Panc1 (cell line): Measurements from ENCODE around the gene CEACAM5. TPM values are rescaled to one million over a fixed set of nuclear protein-coding genes. Genes with fewer than 3 reads are reported as not detected.

Source experiments
- ATAC-seq: fragments of 200-7000 bp; cut with Tn5 transposase; 2 replicates; pipeline ENCODE4 v1.9.1; 2020; ENCODE audit warnings: mild to moderate bottlenecking, moderate library complexity
- BruUV-seq: library from RNA; stranded (reverse); fragments of 400-500 nt; replicated peaks from 2 replicates; lab custom pipeline; 2021; lab: Mats Ljungman, UMichigan
- CTCF ChIA-PET: fragments of 300-600 bp; sonication (Branson Sonifier 250); formaldehyde crosslinking; loops from one replicate; lab custom pipeline; 2022; ENCODE audit warnings: antibody characterized with exemption; lab: Charles Lee
- POLR2A ChIA-PET: fragments of 300-600 bp; sonication (Branson Sonifier 250); formaldehyde crosslinking; loops from one replicate; lab custom pipeline; 2022; ENCODE audit warnings: antibody characterized with exemption; lab: Charles Lee
- DNase-seq: peaks from one replicate; pipeline ENCODE4 v3.0.0-alpha.2; 2010; ENCODE audit warnings: low read depth, low spot score
- H3K27ac ChIP-seq: 2 replicates; pipeline ENCODE4 v1.5.1; 2011; ENCODE audit warnings: mild to moderate bottlenecking, low read length, inconsistent platforms
- H3K27me3 ChIP-seq: fragments of 200-500 bp; sonication (Bioruptor generic); 2 replicates; pipeline ENCODE4 v1.6.0; 2014; ENCODE audit warnings: low read length, inconsistent platforms; ENCODE audit not compliant: control insufficient read depth, insufficient read depth
- H3K36me3 ChIP-seq: fragments of 200-500 bp; sonication (Bioruptor generic); 2 replicates; pipeline ENCODE4 v1.5.1; 2014; ENCODE audit warnings: inconsistent platforms, mild to moderate bottlenecking, low read length, moderate library complexity; ENCODE audit not compliant: control insufficient read depth, insufficient read depth
- H3K4me1 ChIP-seq: 2 replicates; pipeline ENCODE4 v1.5.1; 2011; ENCODE audit warnings: inconsistent platforms, mild to moderate bottlenecking, low read length, moderate library complexity; ENCODE audit not compliant: control insufficient read depth, insufficient read depth
- H3K4me3 ChIP-seq, 2 experiments: 2 replicates each; pipeline ENCODE4 v1.5.1; 2011 to 2012; ENCODE audit warnings: low read depth in 2 of 2, low read length in 2 of 2, mild to moderate bottlenecking in 2 of 2, inconsistent platforms in 1 of 2, moderate library complexity in 1 of 2
- H3K9me3 ChIP-seq: fragments of 200-500 bp; sonication (Bioruptor generic); 2 replicates; pipeline ENCODE4 v1.5.1; 2014; ENCODE audit warnings: low read depth, mild to moderate bottlenecking, inconsistent platforms, low read length, moderate library complexity; ENCODE audit not compliant: control insufficient read depth, insufficient read depth
- CTCF ChIP-seq: fragments of 450-650 bp; IDR thresholded peaks from 2 replicates; pipeline ENCODE4 v1.5.1; 2017; ENCODE audit warnings: mild to moderate bottlenecking
- POLR2AphosphoS5 ChIP-seq: IDR thresholded peaks from 2 replicates; pipeline ENCODE4 v1.6.1; 2012; ENCODE audit warnings: mild to moderate bottlenecking, low read depth, low read length, moderate library complexity
- REST ChIP-seq, 2 experiments: IDR thresholded peaks; 2 replicates each; pipeline ENCODE4 v1.6.1; 2011 to 2012; ENCODE audit warnings: low read depth in 2 of 2, control low read depth in 1 of 2, low read length in 1 of 2, mild to moderate bottlenecking in 1 of 2, moderate library complexity in 1 of 2; ENCODE audit not compliant: insufficient read depth in 1 of 2
- SIN3A ChIP-seq: IDR thresholded peaks from 2 replicates; pipeline ENCODE4 v1.6.1; 2012; ENCODE audit warnings: low read depth, mild to moderate bottlenecking, low read length, moderate library complexity, borderline replicate concordance; ENCODE audit not compliant: insufficient read depth
- TCF7L2 ChIP-seq: IDR thresholded peaks from 2 replicates; pipeline ENCODE4 v1.6.1; 2011; ENCODE audit warnings: mild to moderate bottlenecking, low read depth, low read length, inconsistent platforms
- in situ Hi-C: cut with HindIII; loops from 2 replicates; pipeline ENCODE4 v1.10.0; 2016; ENCODE audit warnings: low sequenced_read_pairs, low pct_unique_long_range_greater_than_20kb
- intact Hi-C: fragments of 100-400 bp; cut with micrococcal nuclease; formaldehyde crosslinking; loops from one replicate; pipeline ENCODE4 v1.10.0; 2022; ENCODE audit not compliant: unreplicated experiment
- total RNA-seq: library from RNA; stranded (reverse); gene quantifications from one replicate; pipeline ENCODE4 v1.2.1, GENCODE V29; 2021; ENCODE audit not compliant: unreplicated experiment

CEACAM5 gene
- total RNA-seq, 1 experiment from 2014 or later = 0.51 TPM

DNA sequence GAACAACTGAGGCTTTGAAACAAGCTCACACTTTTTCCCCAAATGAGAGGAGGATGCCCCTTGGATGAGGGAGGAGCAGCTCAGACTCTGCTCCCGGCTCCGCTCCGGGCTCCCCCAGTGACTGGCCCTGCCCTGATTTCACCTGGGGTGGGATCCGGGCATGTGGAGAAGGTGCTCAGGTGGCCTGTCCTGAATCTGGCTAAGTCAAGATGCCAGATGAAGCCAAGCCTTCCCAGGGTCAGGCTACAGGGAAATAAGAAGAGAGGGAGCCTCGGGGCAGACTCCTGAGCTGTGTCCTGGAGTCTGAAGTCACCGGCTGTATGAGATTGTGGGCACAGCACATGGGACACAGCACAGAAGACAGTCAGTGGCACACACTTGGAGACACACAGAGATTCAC is 10.3 kb downstream of the CEACAM5 start:
- H3K36me3 ChIP-seq = no peaks in the 10 kb centered on the region
- ATAC-seq = no peak
- no peaks in the 10 kb centered on the region for H3K9me3 ChIP-seq
- peaks cover 4% of the 10 kb centered on the region; the same call in 1 of the 2 replicates for H3K27me3 ChIP-seq
- no peak for DNase-seq
- TF ChIP-seq REST (IDR thresholded peaks at IDR 0.05; ENCODE audit: insufficient read depth in 1 of 2, low read depth in 2 of 2, low read length in 1 of 2) = no peak
- no peak for TF ChIP-seq POLR2AphosphoS5
- TF ChIP-seq SIN3A = no peak
- no peak for TF ChIP-seq TCF7L2
- no peak for TF ChIP-seq CTCF
- intact Hi-C loops = no loop called here
- ChIA-PET POLR2A (no interaction called here), CTCF (no interaction called here)
- BruUV-seq = no TSS peak
- in situ Hi-C loops = no loop called here
- H3K4me1 ChIP-seq = no peaks in the 10 kb centered on the region
- no peak overlapping the region for H3K27ac ChIP-seq
- H3K4me3 ChIP-seq = no peak overlapping the region

DNA sequence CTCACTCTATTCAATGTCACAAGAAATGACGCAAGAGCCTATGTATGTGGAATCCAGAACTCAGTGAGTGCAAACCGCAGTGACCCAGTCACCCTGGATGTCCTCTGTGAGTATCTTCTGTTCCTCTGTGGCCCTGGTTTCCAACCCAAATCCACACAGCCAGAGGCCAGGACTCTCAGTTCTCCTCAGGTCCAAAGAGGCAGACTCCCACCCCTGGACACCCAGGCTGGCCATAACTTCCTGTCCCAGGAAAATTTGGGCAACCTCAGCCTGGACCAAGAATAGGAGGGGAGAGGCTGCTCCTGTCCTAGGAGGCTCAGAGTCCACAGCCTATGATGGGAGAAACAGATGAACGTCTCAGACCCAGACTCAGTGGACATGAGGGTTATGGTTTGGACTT is 11.7 kb downstream of the CEACAM5 start:
- BruUV-seq = no TSS peak
- TF ChIP-seq POLR2AphosphoS5 (no peak), CTCF (no peak), TCF7L2 (no peak), REST (IDR thresholded peaks at IDR 0.05; ENCODE audit: insufficient read depth in 1 of 2, low read depth in 2 of 2, low read length in 1 of 2) (no peak), SIN3A (no peak)
- Histone ChIP-seq H3K9me3 (no peaks in the 10 kb centered on the region), H3K4me3 (no peak overlapping the region), H3K36me3 (no peaks in the 10 kb centered on the region), H3K27ac (no peak overlapping the region), H3K27me3 (peaks cover 6% of the 10 kb centered on the region), H3K4me1 (no peaks in the 10 kb centered on the region)
- ChIA-PET CTCF (no interaction called here), POLR2A (no interaction called here)
- intact Hi-C loops = no loop called here
- no peak for DNase-seq
- no peak for ATAC-seq
- in situ Hi-C loops = no loop called here
